Loucy (cell line): ENCODE results near the gene EEFSEC.

ENCODE experiments used
- EZH2phosphoT487 ChIP-seq: fragments of 200-600 bp; IDR thresholded peaks from 2 replicates; pipeline ENCODE4 v1.6.1; 2018; ENCODE audit warnings: antibody characterized with exemption, mild to moderate bottlenecking, moderate library complexity, borderline replicate concordance
- TF ChIP-seq, protein P1 (sequence below): fragments of 200-600 bp; sonication (generic); conservative IDR thresholded peaks from 2 replicates; pipeline ENCODE4 v1.5.1; 2014; ENCODE audit warnings: mild to moderate bottlenecking, antibody characterized with exemption, low read length

DNA sequence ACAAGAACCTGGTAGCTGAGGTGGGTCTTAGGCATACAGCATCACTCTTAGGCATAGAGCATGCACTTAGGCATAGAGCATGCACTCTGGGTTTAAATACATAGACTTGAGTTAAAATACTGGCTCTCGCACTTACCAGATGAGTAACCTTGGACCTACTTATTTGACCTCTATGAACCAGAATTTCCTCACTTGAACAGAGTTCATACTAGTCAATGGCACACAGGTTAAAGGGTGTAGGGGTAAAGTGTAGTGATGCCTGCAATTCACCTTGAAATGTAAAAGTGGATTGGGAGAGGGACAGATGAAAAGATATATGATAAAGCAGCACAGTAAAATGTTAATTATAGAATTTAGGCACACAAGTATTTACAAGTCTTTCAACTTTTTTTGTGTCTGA, 31.3 kb upstream of the EEFSEC start:
- TF ChIP-seq, protein P1, sequence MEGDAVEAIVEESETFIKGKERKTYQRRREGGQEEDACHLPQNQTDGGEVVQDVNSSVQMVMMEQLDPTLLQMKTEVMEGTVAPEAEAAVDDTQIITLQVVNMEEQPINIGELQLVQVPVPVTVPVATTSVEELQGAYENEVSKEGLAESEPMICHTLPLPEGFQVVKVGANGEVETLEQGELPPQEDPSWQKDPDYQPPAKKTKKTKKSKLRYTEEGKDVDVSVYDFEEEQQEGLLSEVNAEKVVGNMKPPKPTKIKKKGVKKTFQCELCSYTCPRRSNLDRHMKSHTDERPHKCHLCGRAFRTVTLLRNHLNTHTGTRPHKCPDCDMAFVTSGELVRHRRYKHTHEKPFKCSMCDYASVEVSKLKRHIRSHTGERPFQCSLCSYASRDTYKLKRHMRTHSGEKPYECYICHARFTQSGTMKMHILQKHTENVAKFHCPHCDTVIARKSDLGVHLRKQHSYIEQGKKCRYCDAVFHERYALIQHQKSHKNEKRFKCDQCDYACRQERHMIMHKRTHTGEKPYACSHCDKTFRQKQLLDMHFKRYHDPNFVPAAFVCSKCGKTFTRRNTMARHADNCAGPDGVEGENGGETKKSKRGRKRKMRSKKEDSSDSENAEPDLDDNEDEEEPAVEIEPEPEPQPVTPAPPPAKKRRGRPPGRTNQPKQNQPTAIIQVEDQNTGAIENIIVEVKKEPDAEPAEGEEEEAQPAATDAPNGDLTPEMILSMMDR, result no peak
- no peak for TF ChIP-seq EZH2phosphoT487
